Measurements from ENCODE around the gene TCEAL4. TPM values are rescaled to one million over a fixed set of nuclear protein-coding genes. Genes with fewer than 3 reads are reported as not detected.
A peak's percentile ranks its signal among the peaks of the same experiment; 100 is the strongest.

The TCEAL4 gene
- total and polyA plus RNA-seq, 2 experiments from 2014 or later, result 65.9 to 127 TPM

- no peak for DNase-seq (ENCODE audit: low read depth in 1 of 2, low spot score in 1 of 2)
- Histone ChIP-seq H3K27me3 (no peaks in the 10 kb centered on the region), H3K4me1 (ENCODE audit: low read depth) (no peaks in the 10 kb centered on the region), H3K36me3 (no peaks in the 10 kb centered on the region), H3K9me3 (ENCODE audit: low read depth) (no peaks in the 10 kb centered on the region), H3K27ac (no peak overlapping the region), H3K4me3 (no peak overlapping the region)
- TF ChIP-seq CTCF (IDR thresholded peaks at IDR 0.05; ENCODE audit: low read depth, low read length), result no peak
Observed at GRCh38 chrX:103613362-103613890, 28.1 kb downstream of the TCEAL4 start.

- no peak for DNase-seq (ENCODE audit: low read depth in 1 of 2, low spot score in 1 of 2)
- Histone ChIP-seq H3K27ac (no peak overlapping the region), H3K4me3 (no peak overlapping the region), H3K36me3 (no peaks in the 10 kb centered on the region), H3K4me1 (ENCODE audit: low read depth) (no peaks in the 10 kb centered on the region), H3K27me3 (no peaks in the 10 kb centered on the region), H3K9me3 (ENCODE audit: low read depth) (no peaks in the 10 kb centered on the region)
- TF ChIP-seq CTCF (IDR thresholded peaks at IDR 0.05; ENCODE audit: low read depth, low read length), result no peak
Observed at GRCh38 chrX:103614999-103615398, 29.7 kb downstream of the TCEAL4 start.

- Histone ChIP-seq H3K27ac (no peak overlapping the region), H3K4me3 (no peak overlapping the region), H3K9me3 (ENCODE audit: low read depth) (no peaks in the 10 kb centered on the region), H3K4me1 (ENCODE audit: low read depth) (no peaks in the 10 kb centered on the region), H3K36me3 (no peaks in the 10 kb centered on the region), H3K27me3 (no peaks in the 10 kb centered on the region)
- TF ChIP-seq CTCF (IDR thresholded peaks at IDR 0.05; ENCODE audit: low read depth, low read length), result no peak
- no peak for DNase-seq (ENCODE audit: low read depth in 1 of 2, low spot score in 1 of 2)
Observed at GRCh38 chrX:103615781-103616371, 30.6 kb downstream of the TCEAL4 start.

DNA sequence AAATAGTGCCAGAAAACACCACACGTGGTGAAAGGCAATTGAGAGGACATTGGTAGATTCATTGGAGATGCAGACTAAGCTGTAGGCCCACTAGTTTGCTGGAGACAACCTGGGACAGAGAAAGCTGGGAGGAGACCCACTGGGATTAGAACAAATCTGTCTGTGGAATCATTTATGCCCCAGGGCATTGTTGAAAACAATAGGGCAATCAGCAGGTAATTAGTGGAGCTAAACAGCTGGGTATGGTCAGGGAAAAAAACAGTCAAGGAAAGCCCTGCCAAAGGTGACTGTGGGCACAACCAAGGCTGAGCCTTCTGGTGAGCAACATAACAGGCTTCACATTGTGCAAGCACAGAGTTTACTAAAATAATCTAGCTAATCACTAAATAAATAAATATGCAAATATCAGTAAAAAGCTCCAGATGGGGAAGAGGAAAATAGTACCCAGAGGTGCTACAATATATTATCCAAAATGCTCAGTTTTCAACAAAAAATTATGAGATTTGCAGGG, 31.4 kb downstream of the TCEAL4 start:
- no peak for TF ChIP-seq CTCF (IDR thresholded peaks at IDR 0.05; ENCODE audit: low read depth, low read length)
- DNase-seq (ENCODE audit: low read depth in 1 of 2, low spot score in 1 of 2), result no peak
- Histone ChIP-seq H3K4me3 (no peak overlapping the region), H3K27me3 (no peaks in the 10 kb centered on the region), H3K36me3 (no peaks in the 10 kb centered on the region), H3K27ac (no peak overlapping the region), H3K4me1 (ENCODE audit: low read depth) (no peaks in the 10 kb centered on the region), H3K9me3 (ENCODE audit: low read depth) (no peaks in the 10 kb centered on the region)

- TF ChIP-seq CTCF (IDR thresholded peaks at IDR 0.05; ENCODE audit: low read depth, low read length), result no peak
- no peak overlapping the region for H3K4me3 ChIP-seq
- peak overlapping the region; percentile 79 for H3K27ac ChIP-seq
- DNase-seq (ENCODE audit: low read depth in 1 of 2, low spot score in 1 of 2), result no peak
- no peaks in the 10 kb centered on the region for H3K27me3 ChIP-seq
- no peaks in the 10 kb centered on the region for H3K36me3 ChIP-seq
- H3K9me3 ChIP-seq (ENCODE audit: low read depth), result no peaks in the 10 kb centered on the region
- peaks cover 10% of the 10 kb centered on the region for H3K4me1 ChIP-seq (ENCODE audit: low read depth)
Observed at GRCh38 chrX:103624111-103624510, 38.8 kb downstream of the TCEAL4 start.
